HepG2 (cell line): ENCODE measurements around the gene CDH8.

Experiments used
- BHLHE40 ChIP-seq: IDR thresholded peaks from 2 replicates; pipeline ENCODE4 v1.6.1; 2011; ENCODE audit warnings: low read length, improper control_type of control experiment
- CEBPZ ChIP-seq: IDR thresholded peaks from 2 replicates; pipeline ENCODE4 v1.6.1; 2012; ENCODE audit warnings: low read length, improper control_type of control experiment
- CTCF ChIP-seq: sonication (generic); formaldehyde crosslinking; IDR thresholded peaks from 2 replicates; pipeline ENCODE4 v1.5.0; 2020; ENCODE audit warnings: mild to moderate bottlenecking, missing genetic modification reagents, moderate library complexity
- FOXA1 ChIP-seq, 2 experiments: fragments of 450-650 bp in 1 of 2; sonication (generic) in 1 of 2; formaldehyde crosslinking in 1 of 2; IDR thresholded peaks; 2 replicates each; pipeline versions ENCODE4 v1.4.0 to v1.6.1; 2016 to 2020; ENCODE audit warnings: missing genetic modification reagents in 1 of 2
- PHB2 ChIP-seq: fragments of 450-650 bp; IDR thresholded peaks from 2 replicates; pipeline ENCODE4 v1.6.1; 2018; ENCODE audit not compliant: partially characterized antibody
- SIX1 ChIP-seq: sonication (generic); formaldehyde crosslinking; IDR thresholded peaks from 2 replicates; pipeline ENCODE4 v1.4.0; 2020; ENCODE audit warnings: missing genetic modification reagents, borderline replicate concordance
- TARDBP ChIP-seq: sonication (generic); formaldehyde crosslinking; IDR thresholded peaks from 2 replicates; pipeline ENCODE4 v1.8.0; 2022; ENCODE audit warnings: mild to moderate bottlenecking, missing genetic modification reagents
- ZNF121 ChIP-seq: sonication (generic); formaldehyde crosslinking; IDR thresholded peaks from 2 replicates; pipeline ENCODE4 v1.5.0; 2020; ENCODE audit warnings: mild to moderate bottlenecking, missing genetic modification reagents

- TF ChIP-seq PHB2 = no peak
- no peak for TF ChIP-seq FOXA1 (IDR thresholded peaks at IDR 0.05)
- no peak for TF ChIP-seq FOXA1 (CRISPR knock-in tag; IDR thresholded peaks at IDR 0.05)
- no peak for TF ChIP-seq TARDBP (CRISPR knock-in tag)
- no peak for TF ChIP-seq ZNF121
- TF ChIP-seq SIX1 (CRISPR knock-in tag) = no peak
- TF ChIP-seq BHLHE40 = no peak
- TF ChIP-seq CTCF (CRISPR knock-in tag) = no peak
- TF ChIP-seq CEBPZ = no peak
Observed at GRCh38 chr16:61921373-61921772, 114.9 kb downstream of the CDH8 start.
